Breast epithelium (tissue), 3 donors: ENCODE data around the gene VPS13A.

Experiments
- POLR2A ChIP-seq: fragments of 450-650 bp; IDR thresholded peaks from one replicate; pipeline ENCODE4 v1.6.1; 2016; ENCODE audit warnings: antibody characterized with exemption, mild to moderate bottlenecking, moderate library complexity
- POLR2AphosphoS5 ChIP-seq, 3 donors: sonication (generic); formaldehyde crosslinking; IDR thresholded peaks; one replicate each; pipeline ENCODE4 v1.6.1; 2017; ENCODE audit warnings: antibody characterized with exemption in 3 of 3
- TF ChIP-seq, protein P1 (sequence below), 3 donors: fragments of 450-650 bp; IDR thresholded peaks; one replicate each; pipeline ENCODE4 v1.5.1; 2016 to 2017; ENCODE audit warnings: antibody characterized with exemption in 3 of 3, mild to moderate bottlenecking in 3 of 3, moderate library complexity in 3 of 3

- TF ChIP-seq POLR2A = no peak
- TF ChIP-seq, protein P1, sequence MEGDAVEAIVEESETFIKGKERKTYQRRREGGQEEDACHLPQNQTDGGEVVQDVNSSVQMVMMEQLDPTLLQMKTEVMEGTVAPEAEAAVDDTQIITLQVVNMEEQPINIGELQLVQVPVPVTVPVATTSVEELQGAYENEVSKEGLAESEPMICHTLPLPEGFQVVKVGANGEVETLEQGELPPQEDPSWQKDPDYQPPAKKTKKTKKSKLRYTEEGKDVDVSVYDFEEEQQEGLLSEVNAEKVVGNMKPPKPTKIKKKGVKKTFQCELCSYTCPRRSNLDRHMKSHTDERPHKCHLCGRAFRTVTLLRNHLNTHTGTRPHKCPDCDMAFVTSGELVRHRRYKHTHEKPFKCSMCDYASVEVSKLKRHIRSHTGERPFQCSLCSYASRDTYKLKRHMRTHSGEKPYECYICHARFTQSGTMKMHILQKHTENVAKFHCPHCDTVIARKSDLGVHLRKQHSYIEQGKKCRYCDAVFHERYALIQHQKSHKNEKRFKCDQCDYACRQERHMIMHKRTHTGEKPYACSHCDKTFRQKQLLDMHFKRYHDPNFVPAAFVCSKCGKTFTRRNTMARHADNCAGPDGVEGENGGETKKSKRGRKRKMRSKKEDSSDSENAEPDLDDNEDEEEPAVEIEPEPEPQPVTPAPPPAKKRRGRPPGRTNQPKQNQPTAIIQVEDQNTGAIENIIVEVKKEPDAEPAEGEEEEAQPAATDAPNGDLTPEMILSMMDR (IDR thresholded peaks at IDR 0.05) = peak; percentile 84 to 87 (median 85)
- no peak for TF ChIP-seq POLR2AphosphoS5 (IDR thresholded peaks at IDR 0.05)
Measured at GRCh38 chr9:77456829-77457437, 279.6 kb downstream of the VPS13A start.
